Middle frontal gyrus (tissue), 1 donor: Measurements from ENCODE around the gene IL20RA.
"Not testable (repeated sequence)": the region's sequence is repeated elsewhere in the genome, so short reads cannot be mapped to it uniquely, and the experiment has no call there.

Experiments
- DNase-seq: peaks from one replicate; pipeline ENCODE4 v3.0.0-alpha.2; 2015; ENCODE audit warnings: low spot score; ENCODE audit errors: extremely low spot score

Gene IL20RA

GRCh38 chr6:137044366-137045221, at the start of gene IL20RA:
TSS of gene IL20RA (minus strand) at chr6:137044965. CDS start at chr6:137044728, 237 bp downstream.
- DNase-seq = no peak

GRCh38 chr6:137093183-137094069, 48.7 kb upstream of the IL20RA start:
- DNase-seq = no peak

- no peak for DNase-seq
These were observed 47.3 kb upstream of the IL20RA start for GRCh38 chr6:137092018-137092417.

- no peak for DNase-seq
These were observed 44.5 kb upstream of the IL20RA start for GRCh38 chr6:137089305-137089704.

- no peak for DNase-seq
These were observed 43.1 kb upstream of the IL20RA start for GRCh38 chr6:137087902-137088301.

- DNase-seq = no peak
These were observed 41.3 kb upstream of the IL20RA start for GRCh38 chr6:137086031-137086430.

GRCh38 chr6:137084865-137085617, 40.3 kb upstream of the IL20RA start:
- no peak for DNase-seq

GRCh38 chr6:137084090-137084489, 39.3 kb upstream of the IL20RA start:
- no peak for DNase-seq

GRCh38 chr6:137081997-137082396, 37.2 kb upstream of the IL20RA start:
- no peak for DNase-seq

- no peak for DNase-seq
These were observed 35.9 kb upstream of the IL20RA start for GRCh38 chr6:137080711-137081110.

- no peak for DNase-seq
These were observed 31.7 kb upstream of the IL20RA start for GRCh38 chr6:137076277-137077068.

- not testable (repeated sequence) for DNase-seq
These were observed 31.0 kb upstream of the IL20RA start for GRCh38 chr6:137075790-137076189.

GRCh38 chr6:137070303-137070702, 25.5 kb upstream of the IL20RA start:
- no peak for DNase-seq

GRCh38 chr6:137067399-137067798, 22.6 kb upstream of the IL20RA start:
- DNase-seq = no peak

GRCh38 chr6:137058037-137058436, 13.3 kb upstream of the IL20RA start:
- DNase-seq = no peak

GRCh38 chr6:137056121-137056880, 11.5 kb upstream of the IL20RA start:
- DNase-seq = no peak

- DNase-seq = no peak
These were observed 7.2 kb upstream of the IL20RA start for GRCh38 chr6:137051790-137052472.

GRCh38 chr6:137049095-137049494, 4.3 kb upstream of the IL20RA start:
- no peak for DNase-seq

GRCh38 chr6:137046871-137047412, 2.2 kb upstream of the IL20RA start:
- no peak for DNase-seq
